Trophoblast cell (in vitro differentiated cells and primary cell): ENCODE measurements around the gene CGB5.

ENCODE experiments used
- DNase-seq, 2 donors: peaks; one replicate each; pipeline ENCODE4 v3.0.0-alpha.2; 2016
- H2AFZ ChIP-seq: 2 replicates; pipeline ENCODE4 v1.6.1; 2013; ENCODE audit warnings: low read length, moderate library complexity, mild to moderate bottlenecking; ENCODE audit not compliant: insufficient read depth, poor library complexity
- H2AK5ac ChIP-seq: 2 replicates; pipeline ENCODE4 v1.6.1; 2013; ENCODE audit warnings: mild to moderate bottlenecking, low read length
- H2BK120ac ChIP-seq: 2 replicates; pipeline ENCODE4 v1.6.1; 2013; ENCODE audit warnings: low read length, mild to moderate bottlenecking, moderate library complexity; ENCODE audit not compliant: insufficient read depth, poor library complexity
- H2BK12ac ChIP-seq: 2 replicates; pipeline ENCODE4 v1.6.1; 2013; ENCODE audit warnings: mild to moderate bottlenecking, low read length, moderate library complexity
- H2BK5ac ChIP-seq: 2 replicates; pipeline ENCODE4 v1.6.1; 2013; ENCODE audit warnings: low read length, low read depth, moderate library complexity, mild to moderate bottlenecking; ENCODE audit not compliant: poor library complexity
- H3K14ac ChIP-seq: 2 replicates; pipeline ENCODE4 v1.6.1; 2013; ENCODE audit warnings: mild to moderate bottlenecking, low read length
- H3K18ac ChIP-seq: 2 replicates; pipeline ENCODE4 v1.6.1; 2013; ENCODE audit warnings: mild to moderate bottlenecking, low read length
- H3K23ac ChIP-seq: 2 replicates; pipeline ENCODE4 v1.6.1; 2013; ENCODE audit warnings: low read length
- H3K27ac ChIP-seq: 2 replicates; pipeline ENCODE4 v1.5.1; 2013; ENCODE audit warnings: low read depth, mild to moderate bottlenecking, inconsistent platforms, low read length, moderate library complexity
- H3K27me3 ChIP-seq: 2 replicates; pipeline ENCODE4 v1.6.1; 2013; ENCODE audit warnings: inconsistent platforms, mild to moderate bottlenecking, low read length, moderate library complexity; ENCODE audit not compliant: insufficient read depth
- H3K36me3 ChIP-seq, 2 experiments: 1 replicate in 1 of 2; 2 replicates in 1 of 2; pipeline ENCODE4 v1.6.1; 2013; ENCODE audit warnings: low read length in 2 of 2, mild to moderate bottlenecking in 2 of 2, moderate library complexity in 1 of 2; ENCODE audit not compliant: insufficient read depth in 2 of 2, control insufficient read depth in 1 of 2
- H3K4ac ChIP-seq: 2 replicates; pipeline ENCODE4 v1.6.1; 2013; ENCODE audit warnings: low read depth, mild to moderate bottlenecking, low read length, moderate library complexity
- H3K4me1 ChIP-seq, 2 experiments: 1 replicate in 1 of 2; 2 replicates in 1 of 2; pipeline ENCODE4 v1.6.1; 2013; ENCODE audit warnings: low read length in 2 of 2, mild to moderate bottlenecking in 2 of 2, moderate library complexity in 1 of 2; ENCODE audit not compliant: insufficient read depth in 2 of 2, control insufficient read depth in 1 of 2
- H3K4me2 ChIP-seq: 2 replicates; pipeline ENCODE4 v1.6.1; 2013; ENCODE audit warnings: inconsistent platforms, mild to moderate bottlenecking, low read length, moderate library complexity
- H3K4me3 ChIP-seq: 2 replicates; pipeline ENCODE4 v1.5.1; 2013; ENCODE audit warnings: mild to moderate bottlenecking, low read depth, low read length, inconsistent platforms
- H3K79me1 ChIP-seq: one replicate; pipeline ENCODE4 v1.6.1; 2013; ENCODE audit warnings: low read length
- H3K79me2 ChIP-seq: 2 replicates; pipeline ENCODE4 v1.6.1; 2013; ENCODE audit warnings: low read length, mild to moderate bottlenecking; ENCODE audit not compliant: control insufficient read depth, insufficient read depth, poor library complexity
- H3K9ac ChIP-seq: 2 replicates; pipeline ENCODE4 v1.6.1; 2013; ENCODE audit warnings: mild to moderate bottlenecking, low read length
- H3K9me3 ChIP-seq: 2 replicates; pipeline ENCODE4 v1.6.1; 2013; ENCODE audit warnings: low read depth, mild to moderate bottlenecking, control low read depth, inconsistent platforms, low read length; ENCODE audit not compliant: insufficient read depth
- H4K12ac ChIP-seq: 2 replicates; pipeline ENCODE4 v1.6.1; 2013; ENCODE audit warnings: low read depth, mild to moderate bottlenecking, low read length, moderate library complexity
- H4K8ac ChIP-seq: 2 replicates; pipeline ENCODE4 v1.6.1; 2013; ENCODE audit warnings: low read depth, mild to moderate bottlenecking, low read length, moderate library complexity
- H4K91ac ChIP-seq: one replicate; pipeline ENCODE4 v1.6.1; 2013; ENCODE audit warnings: low read depth, mild to moderate bottlenecking, low read length, moderate library complexity
- WGBS: extraction: QIAGEN DNeasy Blood & Tissue Kit; methylation state at CpG from one replicate; pipeline ENCODE4 v1.1.7; 2013; ENCODE audit warnings: missing lambda C conversion rate; ENCODE audit not compliant: insufficient read length, insufficient coverage; ENCODE audit errors: extremely low coverage; 5-methylcytosine and 5-hydroxymethylcytosine counted together

CGB5 gene

GRCh38 chr19:49019242-49019932, 24.3 kb upstream of the CGB5 start:
- Histone ChIP-seq H3K4me2 (no peak overlapping the region), H3K79me2 (no peaks in the 10 kb centered on the region), H3K9me3 (peaks cover 1% of the 10 kb centered on the region), H4K12ac (no peak overlapping the region), H2BK5ac (no peak overlapping the region), H3K9ac (no peak overlapping the region), H2AFZ (peak overlapping the region; percentile 25), H2BK12ac (no peak overlapping the region), H3K27ac (no peak overlapping the region), H3K23ac (no peak overlapping the region), H3K4me3 (no peak overlapping the region), H3K4me1 (peaks cover 5 to 11% of the 10 kb centered on the region in 2 experiments), H4K91ac (no peak overlapping the region), H2BK120ac (no peak overlapping the region), H4K8ac (no peak overlapping the region), H3K18ac (no peak overlapping the region), H3K79me1 (peaks cover 10% of the 10 kb centered on the region), H3K4ac (no peak overlapping the region), H3K14ac (no peak overlapping the region), H3K27me3 (peaks cover 7% of the 10 kb centered on the region), H3K36me3 (peaks cover 15 to 18% of the 10 kb centered on the region in 2 experiments), H2AK5ac (no peak overlapping the region)
- no CpG with 5 or more reads among the region's 41 CpGs for WGBS
- peak in 1 of 2 donors; percentile 53 for DNase-seq

- H2AFZ ChIP-seq = no peak overlapping the region
- peaks cover 7% of the 10 kb centered on the region for H3K27me3 ChIP-seq
- no peak overlapping the region for H2BK120ac ChIP-seq
- no peak overlapping the region for H2AK5ac ChIP-seq
- H3K18ac ChIP-seq = no peak overlapping the region
- no peak overlapping the region for H3K9ac ChIP-seq
- H2BK5ac ChIP-seq = no peak overlapping the region
- no peak overlapping the region for H3K4ac ChIP-seq
- H3K79me2 ChIP-seq = no peaks in the 10 kb centered on the region
- H3K36me3 ChIP-seq = peaks cover 6 to 8% of the 10 kb centered on the region in 2 experiments
- H3K4me3 ChIP-seq = no peak overlapping the region
- H3K79me1 ChIP-seq = peaks cover 4% of the 10 kb centered on the region
- H3K14ac ChIP-seq = no peak overlapping the region
- no peak overlapping the region for H4K12ac ChIP-seq
- DNase-seq = no peak
- H3K4me1 ChIP-seq = peaks cover 5 to 11% of the 10 kb centered on the region in 2 experiments
- peaks cover 1% of the 10 kb centered on the region for H3K9me3 ChIP-seq
- no CpG with 5 or more reads among the region's 11 CpGs for WGBS
- H4K91ac ChIP-seq = no peak overlapping the region
- H3K27ac ChIP-seq = no peak overlapping the region
- no peak overlapping the region for H3K23ac ChIP-seq
- no peak overlapping the region for H2BK12ac ChIP-seq
- H4K8ac ChIP-seq = no peak overlapping the region
- no peak overlapping the region for H3K4me2 ChIP-seq
These were observed 23.3 kb upstream of the CGB5 start for GRCh38 chr19:49020342-49020741.

GRCh38 chr19:49020931-49021895, 22.4 kb upstream of the CGB5 start:
- H3K4me1 ChIP-seq = peaks cover 5 to 11% of the 10 kb centered on the region in 2 experiments
- peaks cover 0 to 1% of the 10 kb centered on the region in 2 experiments for H3K36me3 ChIP-seq
- H2BK5ac ChIP-seq = no peak overlapping the region
- H3K9me3 ChIP-seq = peaks cover 1% of the 10 kb centered on the region
- H3K4ac ChIP-seq = no peak overlapping the region
- no peak overlapping the region for H2BK12ac ChIP-seq
- no peak overlapping the region for H3K23ac ChIP-seq
- no peak overlapping the region for H2AK5ac ChIP-seq
- no peak overlapping the region for H2BK120ac ChIP-seq
- no peak overlapping the region for H3K9ac ChIP-seq
- no peak for DNase-seq
- H4K8ac ChIP-seq = no peak overlapping the region
- no peak overlapping the region for H4K91ac ChIP-seq
- no peak overlapping the region for H3K4me2 ChIP-seq
- H3K18ac ChIP-seq = no peak overlapping the region
- H3K79me2 ChIP-seq = no peaks in the 10 kb centered on the region
- H3K27ac ChIP-seq = no peak overlapping the region
- peaks cover 7% of the 10 kb centered on the region for H3K27me3 ChIP-seq
- H3K4me3 ChIP-seq = no peak overlapping the region
- no CpG with 5 or more reads among the region's 16 CpGs for WGBS
- H3K79me1 ChIP-seq = peaks cover 4% of the 10 kb centered on the region
- H4K12ac ChIP-seq = no peak overlapping the region
- H2AFZ ChIP-seq = no peak overlapping the region
- H3K14ac ChIP-seq = no peak overlapping the region

DNA sequence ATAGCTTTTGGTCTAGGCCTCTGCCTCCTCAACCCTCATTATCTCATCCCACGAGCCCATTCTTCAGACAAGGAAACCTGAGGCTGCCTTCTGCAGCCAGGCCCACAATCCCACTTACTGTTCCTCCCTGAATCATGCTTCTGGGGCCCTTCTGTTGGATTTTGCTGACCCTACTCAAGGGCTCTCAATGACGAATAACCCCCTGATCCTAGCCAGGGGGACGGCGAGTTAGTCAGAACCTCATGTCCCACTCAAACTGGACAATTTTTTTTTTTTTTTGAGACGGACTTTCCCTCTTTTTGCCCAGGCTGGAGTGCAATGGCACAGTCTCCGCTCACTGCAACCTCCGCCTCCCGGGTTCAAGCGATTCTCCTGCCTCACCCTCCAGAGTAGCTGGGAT, 21.5 kb upstream of the CGB5 start:
- H3K79me1 ChIP-seq = peaks cover 2% of the 10 kb centered on the region
- H4K8ac ChIP-seq = no peak overlapping the region
- no peaks in the 10 kb centered on the region for H3K36me3 ChIP-seq
- H2BK120ac ChIP-seq = no peak overlapping the region
- no peak overlapping the region for H2AK5ac ChIP-seq
- H3K27me3 ChIP-seq = peaks cover 7% of the 10 kb centered on the region
- H3K4me3 ChIP-seq = no peak overlapping the region
- no peak overlapping the region for H3K27ac ChIP-seq
- no peak overlapping the region for H3K14ac ChIP-seq
- H2AFZ ChIP-seq = no peak overlapping the region
- no peak for DNase-seq
- H3K18ac ChIP-seq = no peak overlapping the region
- no peak overlapping the region for H2BK5ac ChIP-seq
- peaks cover 5 to 11% of the 10 kb centered on the region in 2 experiments for H3K4me1 ChIP-seq
- H3K9me3 ChIP-seq = peaks cover 1% of the 10 kb centered on the region
- WGBS = no CpG with 5 or more reads among the region's 9 CpGs
- no peaks in the 10 kb centered on the region for H3K79me2 ChIP-seq
- H3K4me2 ChIP-seq = no peak overlapping the region
- no peak overlapping the region for H3K4ac ChIP-seq
- no peak overlapping the region for H4K91ac ChIP-seq
- H3K23ac ChIP-seq = no peak overlapping the region
- no peak overlapping the region for H2BK12ac ChIP-seq
- H3K9ac ChIP-seq = no peak overlapping the region
- H4K12ac ChIP-seq = no peak overlapping the region
